ENCODE results near the gene RHOBTB3. TPM values are rescaled to one million over a fixed set of nuclear protein-coding genes. Genes with fewer than 3 reads are reported as not detected.
A peak's percentile ranks its signal among the peaks of the same experiment; 100 is the strongest.

The RHOBTB3 gene
- total RNA-seq, 2 donors from 2014 or later = 432 to 444 TPM

- no peak overlapping the region for H3K27ac ChIP-seq (ENCODE audit: low read depth, low read length)
- peaks cover 7% of the 10 kb centered on the region for H3K9me3 Mint-ChIP-seq
- H3K9me3 ChIP-seq (ENCODE audit: control insufficient read depth, low read length) = peaks cover 12% of the 10 kb centered on the region
- H3K4me1 Mint-ChIP-seq = peaks cover 8% of the 10 kb centered on the region
- peaks cover 3% of the 10 kb centered on the region for H3K36me3 ChIP-seq (ENCODE audit: control insufficient read depth, insufficient read depth, low read length)
- H3K27me3 Mint-ChIP-seq (ENCODE audit: insufficient read depth) = no peaks in the 10 kb centered on the region
- no peak overlapping the region for H3K4me3 ChIP-seq (ENCODE audit: low read length)
- no peak for TF ChIP-seq CTCF (conservative IDR thresholded peaks at IDR 0.05)
- H3K4me1 ChIP-seq (ENCODE audit: control insufficient read depth, insufficient read depth, low read length) = peaks cover 5% of the 10 kb centered on the region
- H3K4me3 Mint-ChIP-seq = no peak overlapping the region
- no peak for DNase-seq
- 96 to 100% methylated on average over 1 to 2 of the region's 2 CpGs for WGBS, 2 experiments (ENCODE audit: insufficient coverage in 1 of 2, insufficient read length in 1 of 2)
- H3K27ac Mint-ChIP-seq = no peak overlapping the region
- H3K27me3 ChIP-seq (ENCODE audit: control insufficient read depth, insufficient read depth, low read length, poor library complexity, severe bottlenecking) = no peaks in the 10 kb centered on the region
- no peak overlapping the region for H3K9ac ChIP-seq (ENCODE audit: extremely low read depth, low read length, poor library complexity, severe bottlenecking)
- peaks cover 19% of the 10 kb centered on the region for H3K36me3 Mint-ChIP-seq (ENCODE audit: low read depth)
Measured at GRCh38 chr5:95801532-95801931, 70.4 kb downstream of the RHOBTB3 start.

DNA sequence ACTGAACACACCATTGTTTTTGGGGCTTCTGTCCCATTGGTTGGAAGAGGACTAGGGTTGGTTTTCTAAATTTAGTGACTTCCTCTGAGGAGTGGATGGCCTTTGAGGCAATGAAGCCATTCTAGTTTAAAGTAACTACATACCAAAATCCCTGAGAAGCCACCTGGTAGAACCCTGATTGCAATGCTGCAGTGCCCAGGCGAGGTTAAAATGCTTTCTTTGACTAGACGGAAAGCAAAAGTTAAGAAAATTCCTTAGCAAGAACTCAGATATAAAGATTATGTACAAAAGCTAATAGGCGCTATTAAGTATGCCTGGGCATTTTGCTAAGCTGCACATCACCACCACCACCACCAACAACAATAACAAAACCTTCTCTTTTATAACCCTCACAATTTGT lies 70.8 kb downstream of the RHOBTB3 start:
- H3K4me3 Mint-ChIP-seq = no peak overlapping the region
- peaks cover 12% of the 10 kb centered on the region for H3K9me3 ChIP-seq (ENCODE audit: control insufficient read depth, low read length)
- H3K4me1 ChIP-seq (ENCODE audit: control insufficient read depth, insufficient read depth, low read length) = peaks cover 5% of the 10 kb centered on the region
- H3K4me3 ChIP-seq (ENCODE audit: low read length) = no peak overlapping the region
- H3K27ac ChIP-seq (ENCODE audit: low read depth, low read length) = no peak overlapping the region
- H3K27ac Mint-ChIP-seq = no peak overlapping the region
- DNase-seq = peak; percentile 24
- H3K4me1 Mint-ChIP-seq = peaks cover 8% of the 10 kb centered on the region
- H3K36me3 ChIP-seq (ENCODE audit: control insufficient read depth, insufficient read depth, low read length) = no peaks in the 10 kb centered on the region
- H3K36me3 Mint-ChIP-seq (ENCODE audit: low read depth) = peaks cover 19% of the 10 kb centered on the region
- no peaks in the 10 kb centered on the region for H3K27me3 Mint-ChIP-seq (ENCODE audit: insufficient read depth)
- peaks cover 7% of the 10 kb centered on the region for H3K9me3 Mint-ChIP-seq
- H3K9ac ChIP-seq (ENCODE audit: extremely low read depth, low read length, poor library complexity, severe bottlenecking) = no peak overlapping the region
- TF ChIP-seq CTCF (conservative IDR thresholded peaks at IDR 0.05) = no peak
- H3K27me3 ChIP-seq (ENCODE audit: control insufficient read depth, insufficient read depth, low read length, poor library complexity, severe bottlenecking) = no peaks in the 10 kb centered on the region
- WGBS, 2 experiments (ENCODE audit: insufficient coverage in 1 of 2, insufficient read length in 1 of 2) = 92 to 100% methylated on average over 2 to 3 of the region's 3 CpGs

DNA sequence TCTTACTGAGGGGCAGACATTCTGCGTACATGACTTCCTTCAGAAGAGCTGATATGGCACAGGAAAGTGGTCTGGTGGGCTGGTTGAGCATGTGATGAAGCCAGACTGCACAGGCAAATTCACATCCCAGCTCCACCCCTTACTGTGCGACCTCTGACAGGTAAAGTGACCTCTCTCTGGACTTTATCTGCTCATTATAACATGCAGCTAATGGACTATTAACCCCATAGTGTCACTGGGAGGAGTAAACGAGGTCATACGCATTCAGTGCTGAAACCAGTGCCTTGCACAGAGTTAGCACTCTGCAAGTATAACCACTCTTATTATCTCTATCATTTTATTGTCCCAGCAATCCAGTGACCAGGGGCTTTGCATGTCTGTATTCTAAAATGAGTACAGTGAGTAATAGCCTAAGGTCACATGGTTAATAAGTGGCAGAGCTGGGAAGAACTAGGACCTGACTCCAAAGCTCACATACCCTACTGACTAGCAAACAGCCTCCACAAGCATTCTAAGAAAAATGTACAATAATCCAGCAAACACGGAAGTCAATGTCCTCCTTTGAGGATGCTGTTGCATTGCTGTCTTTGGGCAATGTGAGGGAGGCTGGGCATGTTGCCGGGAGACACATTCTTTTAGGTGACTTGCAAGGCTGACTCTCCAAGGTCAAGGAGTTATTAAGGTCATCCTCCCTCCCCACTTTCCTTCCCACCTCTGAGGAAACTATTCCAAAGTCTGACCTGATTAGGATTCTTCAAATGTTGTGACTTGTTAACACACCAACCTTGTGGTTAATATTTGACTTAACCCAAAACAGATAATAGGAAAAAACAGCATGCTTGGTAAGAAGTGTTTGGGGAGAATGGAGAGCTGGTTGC lies 72.4 kb downstream of the RHOBTB3 start:
- Histone ChIP-seq H3K36me3 (ENCODE audit: control insufficient read depth, insufficient read depth, low read length) (no peaks in the 10 kb centered on the region), H3K4me1 (ENCODE audit: control insufficient read depth, insufficient read depth, low read length) (peaks cover 5% of the 10 kb centered on the region), H3K27me3 (ENCODE audit: control insufficient read depth, insufficient read depth, low read length, poor library complexity, severe bottlenecking) (no peaks in the 10 kb centered on the region), H3K9me3 (ENCODE audit: control insufficient read depth, low read length) (peaks cover 12% of the 10 kb centered on the region), H3K4me3 (ENCODE audit: low read length) (no peak overlapping the region), H3K9ac (ENCODE audit: extremely low read depth, low read length, poor library complexity, severe bottlenecking) (no peak overlapping the region), H3K27ac (ENCODE audit: low read depth, low read length) (no peak overlapping the region)
- H3K9me3 Mint-ChIP-seq = peaks cover 7% of the 10 kb centered on the region
- peaks cover 19% of the 10 kb centered on the region for H3K36me3 Mint-ChIP-seq (ENCODE audit: low read depth)
- 89 to 92% methylated on average over 5 to 6 of the region's 6 CpGs for WGBS, 2 experiments (ENCODE audit: insufficient coverage in 1 of 2, insufficient read length in 1 of 2)
- H3K27me3 Mint-ChIP-seq (ENCODE audit: insufficient read depth) = peaks cover 3% of the 10 kb centered on the region
- H3K27ac Mint-ChIP-seq = no peak overlapping the region
- peak; percentile 26 for DNase-seq
- H3K4me1 Mint-ChIP-seq = peaks cover 10% of the 10 kb centered on the region
- no peak for TF ChIP-seq CTCF (conservative IDR thresholded peaks at IDR 0.05)
- H3K4me3 Mint-ChIP-seq = no peak overlapping the region

All from endodermal cell (in vitro differentiated cells).